ENCODE data around the gene GNB1.

The GNB1 gene

GRCh38 chr1:1910651-1911331 lies 19.9 kb upstream of the GNB1 start:
- no peak for DNase-seq (ENCODE audit: low spot score)
- no peak for FAIRE-seq

GRCh38 chr1:1910033-1910465 lies 19.2 kb upstream of the GNB1 start:
- DNase-seq (ENCODE audit: low spot score), result no peak
- no peak for FAIRE-seq

DNA sequence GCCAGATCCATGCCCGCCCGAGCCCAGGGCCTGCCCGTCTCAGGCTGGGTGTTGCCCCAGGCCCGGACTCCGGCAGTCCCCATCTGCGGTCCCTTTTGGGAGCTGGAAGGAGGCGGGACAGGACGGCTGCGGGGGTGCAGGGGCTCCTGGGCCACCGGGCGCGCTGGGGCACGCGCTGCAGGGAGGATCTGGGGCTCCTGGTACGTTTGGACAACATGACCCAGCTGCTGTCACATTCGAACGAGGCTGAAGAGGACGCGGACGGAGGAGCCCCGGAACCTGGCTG lies 17.6 kb upstream of the GNB1 start:
- FAIRE-seq, result no peak

GRCh38 chr1:1907098-1907736 lies 16.3 kb upstream of the GNB1 start:
- no peak for FAIRE-seq
- DNase-seq (ENCODE audit: low spot score), result no peak

More for the DNA sequence above, 17.6 kb upstream of the GNB1 start:
- DNase-seq (ENCODE audit: low spot score), result peak; percentile 21

- DNase-seq (ENCODE audit: low spot score) (peak; percentile 72), FAIRE-seq (no peak)
These were observed 15.6 kb upstream of the GNB1 start for GRCh38 chr1:1906185-1907097.

GRCh38 chr1:1903224-1903623 lies 12.3 kb upstream of the GNB1 start:
- no peak for FAIRE-seq

DNA sequence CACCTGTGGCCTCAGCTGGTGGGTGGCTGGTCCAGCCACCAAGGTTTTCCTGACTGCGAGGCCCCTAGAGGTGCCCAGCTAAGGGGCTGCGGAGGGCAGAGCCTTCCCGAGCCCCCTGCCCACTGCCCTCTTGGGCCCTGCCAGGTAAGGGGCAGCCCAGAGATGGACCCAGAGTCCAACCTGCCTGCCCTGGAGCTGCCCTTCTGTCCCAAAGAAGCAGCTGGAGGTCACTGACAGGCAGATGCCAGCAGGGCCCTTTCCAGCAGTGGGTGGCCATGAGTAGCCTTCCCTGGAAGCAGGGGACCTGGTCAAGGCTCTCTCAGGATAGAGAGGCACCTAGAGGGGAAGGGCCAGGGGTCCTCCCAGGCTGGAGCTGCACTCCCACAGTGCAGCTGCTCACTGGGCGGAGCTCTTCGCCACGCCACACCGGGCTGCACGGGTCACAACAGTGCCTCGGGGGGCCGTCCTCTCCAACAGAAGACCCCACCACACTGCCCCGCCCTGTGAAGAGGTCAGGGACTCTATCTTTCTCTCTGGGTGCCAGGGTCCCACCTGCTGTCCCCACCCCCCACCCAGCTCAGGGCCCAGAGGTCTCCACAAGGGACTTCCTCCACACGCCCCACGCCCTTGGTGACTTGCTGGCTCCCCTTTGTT lies 10.9 kb upstream of the GNB1 start:
- no peak for FAIRE-seq
- DNase-seq (ENCODE audit: low spot score), result no peak

More at GRCh38 chr1:1903224-1903623, 12.3 kb upstream of the GNB1 start:
- no peak for DNase-seq (ENCODE audit: low spot score)

DNA sequence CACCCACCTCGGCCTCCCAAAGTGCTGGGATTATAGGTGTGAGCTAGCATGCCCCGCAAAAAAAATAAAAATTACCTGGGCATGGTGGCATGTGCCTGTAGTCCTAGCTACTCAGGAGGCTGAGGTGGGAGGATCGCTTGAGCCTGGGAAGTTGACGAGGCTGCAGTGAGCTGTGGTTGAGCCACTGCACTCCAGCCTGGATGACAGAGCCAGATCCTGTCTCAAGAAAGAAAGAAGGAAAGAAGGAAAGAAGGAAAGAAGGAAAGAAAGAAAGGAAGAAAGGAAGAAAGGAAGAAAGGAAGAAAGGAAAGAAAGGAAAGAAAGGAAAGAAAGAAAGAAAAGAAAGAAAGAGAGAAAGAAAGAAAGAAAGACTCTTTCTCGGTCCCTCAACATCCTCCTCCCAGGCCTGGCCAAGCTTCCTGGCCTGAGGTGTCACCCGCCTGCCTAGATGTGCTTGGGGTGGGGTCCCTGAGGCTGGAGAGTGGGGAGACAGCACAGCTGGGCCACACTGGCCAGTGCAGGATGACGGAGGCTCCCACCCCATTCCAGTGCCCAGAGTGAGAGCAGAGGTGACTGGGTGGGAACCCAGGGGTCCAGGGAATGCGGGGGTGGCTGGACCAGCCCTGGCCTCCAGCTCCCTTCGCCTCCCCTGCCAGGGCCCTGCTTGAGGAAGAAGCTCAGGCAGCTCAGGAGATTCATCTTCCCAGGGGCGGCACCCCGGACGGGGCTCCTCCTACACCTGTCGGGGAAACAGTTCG lies 10.2 kb upstream of the GNB1 start:
- FAIRE-seq, result no peak
- no peak for DNase-seq (ENCODE audit: low spot score)

DNA sequence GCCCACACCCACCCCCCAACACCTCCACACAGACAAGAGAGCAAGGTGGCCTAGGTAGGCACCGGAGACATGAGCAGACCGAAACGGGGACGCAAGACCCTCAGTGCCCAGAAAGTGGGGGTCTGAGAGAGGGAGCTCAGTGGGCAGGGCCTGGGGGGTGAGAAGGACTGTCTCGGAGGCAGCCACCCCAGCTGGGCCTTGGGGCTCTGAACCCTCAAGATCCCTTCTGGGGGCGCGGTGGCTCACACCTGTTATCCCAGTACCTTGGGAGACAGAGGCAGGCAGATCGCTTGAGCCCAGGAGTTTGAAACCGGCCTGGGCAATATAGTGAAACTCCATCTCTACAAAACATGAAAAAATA lies 9.1 kb upstream of the GNB1 start:
- no peak for FAIRE-seq
- DNase-seq (ENCODE audit: low spot score), result no peak

DNA sequence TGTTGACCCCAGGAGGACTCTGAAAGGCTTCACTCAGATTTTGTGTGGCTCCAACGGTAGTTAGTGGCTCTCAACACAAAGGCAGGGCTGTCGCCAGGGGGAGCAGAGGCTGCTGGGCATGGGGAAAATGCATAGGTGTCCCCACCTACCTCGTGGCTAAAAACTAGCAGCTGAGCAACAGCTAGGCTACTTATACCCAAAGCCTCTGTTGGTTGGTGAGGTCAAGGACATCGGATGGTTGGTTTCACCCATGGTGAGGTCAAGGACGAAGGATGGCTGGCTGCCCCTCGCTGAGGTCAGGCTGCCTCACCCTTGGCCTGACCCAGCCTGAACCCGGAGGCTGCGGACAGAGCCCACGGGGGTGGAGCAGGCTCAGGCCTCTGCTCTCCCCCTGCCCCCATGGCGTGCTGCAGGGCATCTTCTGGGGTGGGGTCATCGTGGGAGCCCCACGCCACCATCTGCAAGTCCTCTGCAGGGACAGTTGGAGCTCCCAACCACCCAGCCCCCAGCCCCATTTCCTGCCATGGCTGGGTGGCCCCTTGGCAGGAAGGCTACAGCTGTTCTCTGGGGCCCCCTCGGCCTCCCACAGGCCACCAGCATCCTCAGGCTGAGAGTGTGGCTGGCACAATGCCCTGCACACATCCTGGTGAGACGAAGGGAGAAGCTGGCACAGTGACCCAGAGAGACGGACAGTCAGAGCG lies 8.5 kb upstream of the GNB1 start:
- DNase-seq (ENCODE audit: low spot score), result no peak
- no peak for FAIRE-seq

GRCh38 chr1:1898246-1898933 lies 7.5 kb upstream of the GNB1 start:
- FAIRE-seq (peak; percentile 87), DNase-seq (ENCODE audit: low spot score) (no peak)

- FAIRE-seq, result no peak
- DNase-seq (ENCODE audit: low spot score), result no peak
These were observed 4.8 kb upstream of the GNB1 start for GRCh38 chr1:1895456-1896336.

GRCh38 chr1:1895060-1895418 lies 4.2 kb upstream of the GNB1 start:
- FAIRE-seq (no peak), DNase-seq (ENCODE audit: low spot score) (no peak)

DNA sequence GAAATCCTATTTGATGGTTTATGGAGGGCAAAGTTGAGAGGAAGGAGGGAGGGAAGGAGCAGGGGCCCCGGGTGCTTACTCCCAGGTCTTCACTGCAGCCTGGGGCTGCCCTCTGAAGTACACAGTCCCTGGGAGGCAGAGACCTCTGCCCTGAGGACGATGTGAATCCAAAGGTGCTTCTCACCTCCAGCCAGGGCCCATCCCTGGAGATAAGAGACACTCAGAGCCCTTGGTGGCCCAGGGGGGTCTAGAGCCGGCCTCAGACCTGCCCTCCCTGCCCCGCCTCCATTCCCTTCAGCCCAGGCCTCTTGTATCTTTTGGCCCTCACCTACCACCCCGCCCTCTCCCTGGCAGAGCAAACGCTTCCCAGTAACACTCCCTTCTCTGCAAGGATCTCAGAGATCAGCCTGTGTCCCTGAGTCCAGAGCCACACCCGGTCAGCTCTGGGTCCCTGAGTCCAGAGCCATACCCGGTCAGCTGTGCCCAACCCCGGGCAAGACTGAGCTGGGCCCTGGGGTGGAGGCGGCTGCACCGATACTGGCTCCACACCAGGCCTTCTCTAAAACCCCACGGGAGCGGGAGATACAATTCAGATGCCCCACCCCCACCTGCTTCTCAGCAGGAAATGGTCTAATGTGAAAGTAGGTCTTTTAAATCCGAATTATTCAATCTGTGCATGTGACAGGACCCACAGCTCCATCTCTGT lies 3.6 kb upstream of the GNB1 start:
- DNase-seq (ENCODE audit: low spot score), result no peak
- FAIRE-seq, result no peak

DNA sequence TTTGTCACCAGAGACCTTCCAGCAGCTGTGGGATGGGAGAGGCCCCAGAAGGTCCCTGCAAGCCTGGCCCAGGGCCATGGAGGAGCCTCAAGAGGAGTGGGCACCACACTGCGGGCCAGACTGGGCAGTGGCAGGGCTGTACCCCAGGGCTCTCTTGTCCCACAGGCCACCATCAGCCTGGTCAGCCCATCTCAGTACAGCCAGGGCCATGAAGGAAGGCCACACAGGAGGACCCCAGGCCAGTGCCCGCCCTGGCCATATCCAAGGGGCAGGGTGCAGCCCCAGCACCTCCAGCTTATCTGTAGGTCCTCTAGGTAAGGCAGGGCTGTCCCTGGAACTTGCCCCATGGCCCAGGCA lies 3.1 kb upstream of the GNB1 start:
- no peak for FAIRE-seq

GRCh38 chr1:1893291-1893985 lies 2.6 kb upstream of the GNB1 start:
- FAIRE-seq, result no peak
- no peak for DNase-seq (ENCODE audit: low spot score)

More for the DNA sequence above, 3.1 kb upstream of the GNB1 start:
- no peak for DNase-seq (ENCODE audit: low spot score)

- FAIRE-seq (no peak), DNase-seq (ENCODE audit: low spot score) (no peak)
These were observed 1.9 kb upstream of the GNB1 start for GRCh38 chr1:1892763-1893120.

Data from urothelium cell line (cell line).